NCI-H2107 treated with DMSO at 0.1 percent for 48 hours (cell line): ENCODE measurements around the gene NUP88.

Experiments
- DNase-seq: peaks from one replicate; lab custom pipeline; 2025; ENCODE audit not compliant: unreplicated experiment; lab: John Stamatoyannopoulos, UW

The NUP88 gene

DNA sequence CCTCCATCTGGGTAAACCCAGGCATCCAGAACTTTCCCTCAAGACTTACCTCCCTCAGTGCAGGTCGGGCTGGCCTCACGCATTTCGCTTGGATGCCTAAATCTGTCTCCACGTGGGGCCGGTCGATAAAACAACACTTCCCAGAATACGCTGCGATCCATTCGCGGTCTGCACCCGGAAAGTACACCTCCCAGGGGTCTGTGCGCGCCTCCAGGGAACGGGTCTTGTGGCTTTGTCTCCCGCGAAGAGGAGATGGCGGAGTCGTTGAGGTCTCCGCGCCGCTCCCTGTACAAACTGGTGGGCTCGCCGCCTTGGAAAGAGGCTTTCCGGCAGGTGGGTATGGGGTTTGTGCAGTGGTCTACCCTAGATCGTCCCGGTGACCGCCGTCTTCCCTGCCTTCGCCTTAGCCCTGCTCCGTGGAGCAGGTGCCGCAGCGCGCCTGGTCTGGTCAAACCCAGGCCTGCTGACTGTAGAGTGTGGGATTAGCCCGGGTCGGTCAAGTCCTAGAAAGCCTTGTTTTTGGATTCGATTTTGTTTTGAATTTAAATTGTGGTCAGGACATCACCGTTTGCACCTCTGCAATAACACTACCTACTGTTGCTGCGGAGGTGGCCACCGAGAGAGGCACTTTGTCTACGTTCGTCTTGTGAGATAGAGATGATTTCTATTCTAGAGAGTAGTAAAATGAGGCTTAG, 644 bp upstream of the NUP88 start, which contains the start of gene RPAIN:
Gene RPAIN (plus strand): TSS at position 224 of the 695 bp plus-strand sequence. CDS start 29 bp downstream, at position 253.
- DNase-seq, result peak; percentile 83

GRCh38 chr17:5418858-5419355, 555 bp downstream of the NUP88 start:
- DNase-seq, result peak; percentile 41

DNA sequence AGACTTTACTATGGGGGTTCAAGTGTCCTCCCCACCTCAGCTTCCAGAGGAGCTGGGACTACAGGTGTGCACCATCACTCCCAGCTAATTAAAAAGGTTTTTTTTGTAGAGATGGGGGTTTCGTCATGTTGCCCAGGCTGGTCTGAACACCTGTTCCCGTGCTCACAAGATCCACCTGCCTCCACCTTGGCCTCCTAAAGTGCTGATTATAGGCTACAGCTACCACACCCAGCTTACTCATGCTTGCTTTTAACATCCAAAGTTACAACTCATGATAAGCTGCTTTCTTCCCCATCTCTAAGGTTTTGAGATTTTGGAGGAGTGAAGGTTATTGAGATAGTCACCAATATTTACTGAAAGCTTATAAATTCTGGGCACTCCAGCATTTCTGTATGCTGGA, 2.6 kb downstream of the NUP88 start:
- peak; percentile 3 for DNase-seq

- DNase-seq, result no peak
Measured at GRCh38 chr17:5413682-5414081, 5.8 kb downstream of the NUP88 start.

GRCh38 chr17:5410594-5411272, 8.7 kb downstream of the NUP88 start:
- DNase-seq, result no peak

GRCh38 chr17:5408186-5408585, 11.3 kb downstream of the NUP88 start:
- no peak for DNase-seq

DNA sequence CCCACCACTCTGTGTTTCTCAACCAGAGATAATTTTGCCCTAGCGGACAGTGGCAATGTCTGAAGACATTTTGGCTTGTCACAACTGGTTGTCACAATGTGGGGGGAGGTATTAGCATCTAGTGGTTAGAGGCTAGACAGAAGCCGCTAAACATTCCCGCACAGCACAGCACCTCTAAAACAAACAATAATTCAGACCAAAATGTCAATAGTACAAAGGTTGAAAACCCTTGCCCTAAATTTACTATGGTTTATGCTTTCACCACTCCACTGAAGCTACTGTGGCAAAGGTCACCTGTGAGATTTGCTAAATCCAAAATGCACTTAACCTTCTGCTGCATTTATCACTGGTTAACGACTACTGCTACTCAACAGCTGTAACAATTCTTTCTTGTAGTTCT, 14.1 kb downstream of the NUP88 start:
- no peak for DNase-seq

GRCh38 chr17:5399767-5400166, 19.7 kb downstream of the NUP88 start:
- DNase-seq, result no peak

- no peak for DNase-seq
Measured at GRCh38 chr17:5396612-5397011, 22.9 kb downstream of the NUP88 start.

- DNase-seq, result no peak
Measured at GRCh38 chr17:5391678-5392077, 27.8 kb downstream of the NUP88 start.

- DNase-seq, result no peak
Measured at GRCh38 chr17:5381542-5381941, 37.9 kb downstream of the NUP88 start.

GRCh38 chr17:5380491-5381135, 38.8 kb downstream of the NUP88 start:
- no peak for DNase-seq

DNA sequence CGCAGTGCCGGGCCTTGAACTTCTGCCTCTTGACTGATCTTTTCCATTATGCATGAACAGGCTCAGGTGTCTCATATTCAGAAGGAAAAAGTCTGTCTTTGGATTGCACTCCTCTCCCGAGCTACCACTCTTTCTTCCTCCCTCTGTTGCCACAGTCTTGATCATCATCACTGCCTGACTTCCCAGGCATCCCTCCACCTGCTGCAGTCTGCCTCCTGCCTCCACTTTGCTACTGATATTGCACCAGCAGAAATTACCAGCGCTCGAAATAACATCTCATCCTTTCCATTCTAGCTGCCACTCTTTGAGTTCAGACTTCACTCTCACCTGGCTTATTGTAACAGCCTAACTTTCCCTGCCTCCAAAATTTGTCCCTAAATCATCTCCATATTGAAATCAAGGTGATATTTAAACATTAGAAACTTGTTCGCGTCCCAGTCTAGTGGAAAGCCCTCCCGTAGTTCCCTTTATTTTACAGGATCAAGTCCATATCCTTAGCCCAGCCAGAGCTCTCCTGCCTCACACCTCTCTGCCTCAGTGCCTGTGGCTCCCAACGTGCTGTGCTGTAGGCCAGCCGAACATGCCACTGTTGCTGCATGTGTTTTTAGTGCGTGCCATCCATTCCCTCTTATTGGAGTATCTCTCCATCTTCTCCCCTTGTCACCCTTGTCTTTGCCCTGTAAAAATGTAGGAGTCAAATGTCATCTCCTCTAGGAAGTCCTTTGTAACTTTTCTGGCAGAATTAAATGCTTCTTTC, 39.9 kb downstream of the NUP88 start:
- no peak for DNase-seq

GRCh38 chr17:5378566-5379207, 40.8 kb downstream of the NUP88 start:
- DNase-seq, result no peak

GRCh38 chr17:5373112-5373511, 46.4 kb downstream of the NUP88 start:
- peak; percentile 12 for DNase-seq

DNA sequence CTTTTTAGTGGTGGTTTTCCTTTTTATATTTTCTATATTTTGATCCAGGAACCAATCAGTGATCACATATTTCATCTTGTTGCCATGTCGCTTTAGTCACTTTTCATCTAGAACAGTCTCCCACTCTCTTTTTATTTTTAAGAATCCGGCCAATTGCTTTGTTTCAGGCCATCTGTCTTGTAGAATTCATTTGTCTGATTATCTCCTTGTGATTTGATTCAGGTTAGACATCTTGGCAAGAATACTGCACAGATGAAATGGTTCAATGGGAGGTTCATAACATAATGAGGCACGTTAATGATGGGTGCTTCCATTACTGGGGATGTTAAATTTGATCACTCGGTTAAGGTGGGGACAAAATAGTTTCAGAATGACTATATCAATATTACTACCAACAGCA, 49.1 kb downstream of the NUP88 start:
- DNase-seq, result no peak

DNA sequence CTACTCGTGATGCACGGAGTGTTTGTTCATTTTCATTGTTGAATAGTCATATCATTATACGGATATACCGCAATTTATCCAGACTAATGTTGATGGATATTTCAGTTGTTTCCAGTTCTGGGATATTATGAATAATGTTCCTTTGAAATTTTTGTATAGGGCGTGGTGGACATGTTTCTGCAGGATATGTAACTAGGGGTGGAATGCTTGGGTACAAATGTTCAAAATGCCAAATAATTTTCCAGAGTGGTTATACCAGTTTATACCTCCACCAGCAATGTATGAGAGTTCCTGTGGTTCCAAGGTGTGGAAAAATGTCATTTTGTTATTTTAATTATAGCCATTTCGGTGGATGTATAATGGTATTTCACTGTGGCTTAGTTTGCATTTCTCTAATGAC, 53.6 kb downstream of the NUP88 start:
- no peak for DNase-seq

- no peak for DNase-seq
Measured at GRCh38 chr17:5364696-5365095, 54.8 kb downstream of the NUP88 start.

GRCh38 chr17:5364156-5364555, 55.3 kb downstream of the NUP88 start:
- DNase-seq, result no peak

DNA sequence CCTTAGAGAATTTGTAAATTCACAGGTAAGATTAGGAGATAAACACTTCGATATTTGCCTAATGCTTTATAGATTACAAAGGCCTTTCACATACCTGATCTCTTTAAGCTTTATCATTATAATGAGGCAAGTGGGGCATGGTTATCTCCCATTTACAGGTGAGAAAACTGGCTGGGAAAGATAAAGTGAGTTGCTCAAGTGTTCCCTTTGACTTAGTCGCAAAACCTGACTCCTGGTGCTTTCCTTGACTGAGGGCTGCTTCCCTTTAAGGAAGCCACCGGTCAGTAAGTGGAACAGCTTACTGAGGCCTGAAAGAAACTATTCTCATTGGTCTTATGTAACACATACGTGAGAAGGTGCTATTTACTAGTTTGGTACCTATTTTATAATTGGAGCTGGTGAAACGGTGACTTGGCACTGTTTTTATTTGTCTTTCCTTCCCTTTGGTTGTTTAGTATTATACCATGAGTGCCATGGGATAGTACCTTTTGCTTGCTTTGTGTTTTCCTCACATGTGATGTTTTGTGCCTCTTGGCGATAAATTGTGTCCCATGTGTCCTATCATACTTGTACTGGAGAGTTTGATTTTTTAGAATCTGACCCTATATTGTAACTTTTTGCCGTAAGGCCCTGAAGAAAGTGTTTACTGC, 57.2 kb downstream of the NUP88 start:
- no peak for DNase-seq
